ENCODE measurements around the gene GPR135.

Gene GPR135

GRCh38 chr14:59507752-59508103 lies 42.5 kb upstream of the GPR135 start:
- no peak for DNase-seq (ENCODE audit: low read depth, low spot score)
- TF ChIP-seq, protein P1, sequence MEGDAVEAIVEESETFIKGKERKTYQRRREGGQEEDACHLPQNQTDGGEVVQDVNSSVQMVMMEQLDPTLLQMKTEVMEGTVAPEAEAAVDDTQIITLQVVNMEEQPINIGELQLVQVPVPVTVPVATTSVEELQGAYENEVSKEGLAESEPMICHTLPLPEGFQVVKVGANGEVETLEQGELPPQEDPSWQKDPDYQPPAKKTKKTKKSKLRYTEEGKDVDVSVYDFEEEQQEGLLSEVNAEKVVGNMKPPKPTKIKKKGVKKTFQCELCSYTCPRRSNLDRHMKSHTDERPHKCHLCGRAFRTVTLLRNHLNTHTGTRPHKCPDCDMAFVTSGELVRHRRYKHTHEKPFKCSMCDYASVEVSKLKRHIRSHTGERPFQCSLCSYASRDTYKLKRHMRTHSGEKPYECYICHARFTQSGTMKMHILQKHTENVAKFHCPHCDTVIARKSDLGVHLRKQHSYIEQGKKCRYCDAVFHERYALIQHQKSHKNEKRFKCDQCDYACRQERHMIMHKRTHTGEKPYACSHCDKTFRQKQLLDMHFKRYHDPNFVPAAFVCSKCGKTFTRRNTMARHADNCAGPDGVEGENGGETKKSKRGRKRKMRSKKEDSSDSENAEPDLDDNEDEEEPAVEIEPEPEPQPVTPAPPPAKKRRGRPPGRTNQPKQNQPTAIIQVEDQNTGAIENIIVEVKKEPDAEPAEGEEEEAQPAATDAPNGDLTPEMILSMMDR (IDR thresholded peaks at IDR 0.05; ENCODE audit: insufficient read depth, low read length, missing control alignments): no peak
- ChIA-PET POLR2A (no interaction called here), CTCF (interaction anchor here (0.7 to 2.1 kb wide), 16 partner anchors 11 to 677 kb away, joined by 3 to 19 read pairs (median 5); partner anchors contain the start of gene CCDC175)
- H3K4me3 ChIP-seq (ENCODE audit: low read depth, low read length): no peak overlapping the region

DNA sequence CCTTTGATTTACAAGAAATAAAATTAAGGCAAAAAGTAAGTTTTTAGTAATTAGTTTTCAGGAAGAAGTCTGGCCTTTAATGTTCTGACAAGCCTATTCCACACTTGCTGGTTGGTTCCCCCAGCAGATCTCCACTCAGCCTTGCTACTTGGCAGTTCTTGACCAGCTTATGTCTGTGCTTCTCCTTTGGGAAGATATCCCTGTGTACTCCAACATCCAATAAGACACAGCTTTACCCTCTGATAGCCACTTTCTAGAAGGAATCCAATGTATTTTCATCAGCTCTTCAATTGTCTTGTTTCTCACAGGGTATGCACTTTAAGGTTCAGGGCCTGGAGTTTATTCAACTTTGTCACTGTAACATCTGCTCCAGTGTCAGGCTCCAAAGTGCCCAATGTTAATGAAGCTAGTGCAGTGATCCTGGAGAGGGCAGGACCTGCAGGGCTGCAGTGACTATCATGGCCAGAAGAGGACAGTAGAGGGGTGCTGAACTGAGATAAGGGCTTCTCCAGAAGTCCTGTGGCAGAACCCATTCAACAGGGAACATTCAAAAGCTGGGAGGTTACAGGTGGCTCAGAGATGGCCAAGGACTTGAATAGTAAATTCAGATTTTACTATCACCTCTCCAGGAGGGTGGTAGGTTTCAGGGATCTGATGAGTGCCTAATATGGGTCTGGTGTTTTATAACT lies 42.0 kb upstream of the GPR135 start:
- no peak for DNase-seq (ENCODE audit: low read depth, low spot score)
- no peak overlapping the region for H3K4me3 ChIP-seq (ENCODE audit: low read depth, low read length)
- CTCF ChIA-PET: interaction anchor here (0.7 to 2.1 kb wide), 17 partner anchors 10 to 677 kb away, joined by 3 to 19 read pairs (median 5); partner anchors contain the start of gene CCDC175
- TF ChIP-seq, protein P1 (IDR thresholded peaks at IDR 0.05; ENCODE audit: insufficient read depth, low read length, missing control alignments): peak; percentile 84
- POLR2A ChIA-PET: no interaction called here

GRCh38 chr14:59503256-59503655 lies 38.1 kb upstream of the GPR135 start:
- ChIA-PET CTCF (no interaction called here), POLR2A (no interaction called here)
- TF ChIP-seq, protein P1 (IDR thresholded peaks at IDR 0.05; ENCODE audit: insufficient read depth, low read length, missing control alignments): no peak
- DNase-seq (ENCODE audit: low read depth, low spot score): no peak
- H3K4me3 ChIP-seq (ENCODE audit: low read depth, low read length): no peak overlapping the region

DNA sequence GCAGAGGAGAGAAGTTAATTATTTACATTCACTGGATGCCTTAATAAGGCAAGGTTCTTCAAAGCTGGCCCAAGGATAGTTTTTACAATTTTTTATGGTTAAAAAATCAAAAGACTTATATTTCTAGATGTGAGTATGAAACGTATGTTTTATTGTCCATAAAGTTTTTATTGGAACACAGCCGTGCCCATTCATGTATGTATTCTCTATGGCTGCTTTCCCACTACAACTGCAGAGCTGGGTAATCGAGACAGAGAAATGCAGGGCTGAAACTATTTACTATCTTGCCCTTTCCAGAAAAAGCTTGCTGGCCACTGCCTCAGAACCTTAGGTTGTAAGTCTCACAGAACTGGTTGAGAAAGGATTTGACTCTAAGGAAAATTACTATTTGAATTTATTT lies 35.6 kb upstream of the GPR135 start:
- TF ChIP-seq, protein P1 (IDR thresholded peaks at IDR 0.05; ENCODE audit: insufficient read depth, low read length, missing control alignments): no peak
- no peak for DNase-seq (ENCODE audit: low read depth, low spot score)
- CTCF ChIA-PET: interaction anchor here (1.3 to 1.6 kb wide), 2 partner anchors 16 to 374 kb away, joined by 3 to 4 read pairs; partner anchors contain the start of genes JKAMP and L3HYPDH
- POLR2A ChIA-PET: no interaction called here
- no peak overlapping the region for H3K4me3 ChIP-seq (ENCODE audit: low read depth, low read length)

GRCh38 chr14:59492384-59492783 lies 27.2 kb upstream of the GPR135 start:
- CTCF ChIA-PET: interaction anchor here (1.1 to 2.7 kb wide), 2 partner anchors 9 to 15 kb away, joined by 3 to 6 read pairs; partner anchors contain the start of genes JKAMP and L3HYPDH
- TF ChIP-seq, protein P1 (IDR thresholded peaks at IDR 0.05; ENCODE audit: insufficient read depth, low read length, missing control alignments): no peak
- no peak overlapping the region for H3K4me3 ChIP-seq (ENCODE audit: low read depth, low read length)
- no peak for DNase-seq (ENCODE audit: low read depth, low spot score)
- POLR2A ChIA-PET: no interaction called here

GRCh38 chr14:59490756-59491155 lies 25.6 kb upstream of the GPR135 start:
- ChIA-PET CTCF (interaction anchor here (2.7 kb wide), 1 partner anchor 17 kb away, joined by 6 read pairs; no protein-coding TSS in a partner anchor), POLR2A (no interaction called here)
- TF ChIP-seq, protein P1 (IDR thresholded peaks at IDR 0.05; ENCODE audit: insufficient read depth, low read length, missing control alignments): no peak
- no peak overlapping the region for H3K4me3 ChIP-seq (ENCODE audit: low read depth, low read length)
- DNase-seq (ENCODE audit: low read depth, low spot score): no peak
